NCI-H2029 (cell line): ENCODE data around the gene MARVELD3.
A peak's percentile ranks its signal among the peaks of the same experiment; 100 is the strongest.
"Not testable (repeated sequence)": the region's sequence is repeated elsewhere in the genome, so short reads cannot be mapped to it uniquely, and the experiment has no call there.

Experiments
- DNase-seq: peaks from one replicate; lab custom pipeline; 2025; lab: John Stamatoyannopoulos, UW

Gene MARVELD3, protein sequence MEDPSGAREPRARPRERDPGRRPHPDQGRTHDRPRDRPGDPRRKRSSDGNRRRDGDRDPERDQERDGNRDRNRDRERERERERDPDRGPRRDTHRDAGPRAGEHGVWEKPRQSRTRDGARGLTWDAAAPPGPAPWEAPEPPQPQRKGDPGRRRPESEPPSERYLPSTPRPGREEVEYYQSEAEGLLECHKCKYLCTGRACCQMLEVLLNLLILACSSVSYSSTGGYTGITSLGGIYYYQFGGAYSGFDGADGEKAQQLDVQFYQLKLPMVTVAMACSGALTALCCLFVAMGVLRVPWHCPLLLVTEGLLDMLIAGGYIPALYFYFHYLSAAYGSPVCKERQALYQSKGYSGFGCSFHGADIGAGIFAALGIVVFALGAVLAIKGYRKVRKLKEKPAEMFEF

DNA sequence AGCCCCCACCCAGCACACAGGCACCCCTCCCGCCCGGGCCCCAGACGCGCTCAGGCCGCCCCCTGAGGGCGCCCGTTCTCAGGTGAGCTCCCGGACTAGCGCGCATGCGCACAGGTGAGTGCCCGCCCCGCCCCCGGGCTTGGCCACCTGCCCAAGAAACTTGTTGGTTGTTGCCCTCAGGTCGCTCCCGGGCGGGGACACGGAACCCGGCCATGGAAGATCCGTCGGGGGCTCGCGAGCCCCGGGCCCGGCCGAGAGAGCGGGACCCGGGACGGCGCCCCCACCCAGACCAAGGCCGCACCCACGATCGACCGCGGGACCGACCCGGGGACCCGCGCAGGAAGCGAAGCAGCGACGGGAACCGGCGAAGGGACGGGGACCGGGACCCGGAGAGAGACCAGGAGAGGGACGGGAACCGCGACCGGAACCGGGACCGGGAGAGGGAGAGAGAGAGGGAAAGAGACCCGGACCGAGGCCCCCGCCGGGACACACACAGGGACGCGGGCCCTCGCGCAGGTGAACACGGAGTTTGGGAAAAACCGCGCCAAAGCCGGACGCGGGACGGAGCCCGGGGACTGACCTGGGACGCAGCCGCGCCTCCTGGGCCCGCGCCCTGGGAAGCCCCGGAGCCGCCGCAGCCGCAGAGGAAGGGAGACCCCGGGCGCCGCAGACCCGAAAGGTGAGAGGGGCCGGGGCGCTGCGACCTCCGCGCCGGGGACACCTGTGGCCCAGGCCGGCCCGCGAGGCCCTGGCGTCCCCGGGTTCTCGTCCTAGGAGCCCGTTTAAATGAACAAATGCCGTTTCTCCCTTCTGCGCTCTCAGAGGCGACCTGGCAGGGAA lies at the start of gene MARVELD3:
TSS of gene MARVELD3 (plus strand) at position 167 of the 840 bp plus-strand sequence. CDS start at position 213, 46 bp downstream.
- DNase-seq = peak; percentile 15

DNA sequence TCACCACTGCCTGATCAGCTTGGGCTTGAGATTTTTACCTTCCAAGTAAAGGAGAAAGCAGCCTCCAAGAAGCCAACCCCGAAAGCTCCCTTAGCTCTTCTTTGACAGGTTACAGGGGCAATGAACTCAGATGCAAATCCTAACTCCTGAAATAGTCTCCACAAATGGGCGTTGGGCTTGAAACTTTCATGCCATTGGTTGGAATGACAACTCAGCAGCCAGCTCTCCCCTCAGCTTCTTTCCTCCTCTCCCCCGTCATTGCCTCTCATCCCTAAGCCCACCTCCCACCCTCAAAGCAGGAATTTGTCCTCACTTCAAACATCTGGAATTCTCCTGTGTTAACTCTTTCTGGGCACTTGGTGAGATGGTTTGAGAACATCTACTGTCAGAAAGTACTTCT lies 49.0 kb upstream of the MARVELD3 start, which contains the start of gene TAT:
TSS of gene TAT (minus strand) at position 122 of the 400 bp plus-strand sequence. CDS start 677 bp downstream, outside the sequence.
- no peak for DNase-seq

DNA sequence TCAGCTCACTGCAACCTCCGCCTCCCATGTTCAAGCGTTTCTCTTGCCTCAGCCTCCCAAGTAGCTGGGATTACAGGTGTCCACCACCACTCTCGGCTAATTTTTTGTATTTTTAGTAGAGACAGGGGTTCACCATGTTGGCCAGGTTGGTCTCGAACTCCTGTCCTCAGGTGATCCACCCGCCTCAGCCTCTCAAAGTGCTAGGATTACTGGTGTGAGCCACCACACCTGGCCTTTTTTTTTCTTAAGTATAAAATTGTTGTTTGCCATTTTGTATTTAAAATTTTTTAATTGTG lies 43.5 kb upstream of the MARVELD3 start:
- not testable (repeated sequence) for DNase-seq

DNA sequence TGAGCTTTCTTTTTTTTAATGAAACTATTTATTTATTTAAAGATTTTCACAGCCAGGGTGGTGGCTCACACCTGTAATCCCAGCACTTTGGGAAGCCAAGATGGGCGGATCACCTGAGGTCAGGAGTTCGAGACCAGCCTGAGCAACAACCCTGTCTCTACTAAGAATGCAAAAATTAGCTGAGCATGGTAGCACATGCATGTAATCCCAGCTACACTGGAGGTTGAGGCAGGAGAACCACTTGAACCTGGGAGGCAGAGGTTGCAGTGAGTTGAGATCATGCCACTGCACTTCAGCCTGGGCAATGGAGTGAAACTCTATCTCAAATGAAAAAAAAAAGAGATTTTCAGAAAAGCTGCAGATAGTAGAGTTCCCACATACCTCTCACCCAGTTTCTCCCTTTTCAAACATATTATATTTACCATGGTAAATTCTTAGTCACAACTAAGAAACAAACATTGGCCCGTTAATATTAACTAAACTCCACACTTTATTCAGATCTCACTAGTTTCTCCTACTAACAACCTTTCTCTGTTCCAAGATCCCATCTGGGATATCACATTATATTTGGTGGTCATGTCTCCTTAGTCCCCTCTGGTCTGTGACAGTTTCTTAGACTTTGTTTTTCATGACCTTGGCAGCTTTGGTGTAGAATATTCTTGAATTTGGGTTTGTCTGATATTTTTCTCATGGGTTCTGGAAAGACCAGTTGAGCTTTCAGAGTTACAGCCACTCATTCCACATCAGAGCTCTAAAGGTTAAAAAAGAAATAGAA lies 41.3 kb upstream of the MARVELD3 start:
- DNase-seq = no peak

DNA sequence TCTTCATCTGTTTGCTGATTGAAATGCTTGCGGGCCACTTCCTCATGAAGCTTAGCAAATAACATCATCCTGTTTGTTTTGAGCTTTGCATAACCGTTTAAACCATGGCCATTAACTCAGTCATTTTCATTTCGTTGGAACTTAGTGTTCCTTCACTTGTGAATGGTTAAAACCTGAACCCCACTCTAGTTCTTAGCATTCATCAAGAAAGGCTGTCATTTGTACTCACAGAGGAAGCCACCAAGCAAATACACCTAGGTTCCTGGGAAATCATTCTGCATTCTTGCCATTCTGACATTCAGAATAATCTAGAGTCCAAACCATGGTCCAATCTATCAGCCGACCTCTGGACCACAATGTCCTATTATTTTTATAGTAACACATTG lies 40.7 kb upstream of the MARVELD3 start:
- DNase-seq = no peak

DNA sequence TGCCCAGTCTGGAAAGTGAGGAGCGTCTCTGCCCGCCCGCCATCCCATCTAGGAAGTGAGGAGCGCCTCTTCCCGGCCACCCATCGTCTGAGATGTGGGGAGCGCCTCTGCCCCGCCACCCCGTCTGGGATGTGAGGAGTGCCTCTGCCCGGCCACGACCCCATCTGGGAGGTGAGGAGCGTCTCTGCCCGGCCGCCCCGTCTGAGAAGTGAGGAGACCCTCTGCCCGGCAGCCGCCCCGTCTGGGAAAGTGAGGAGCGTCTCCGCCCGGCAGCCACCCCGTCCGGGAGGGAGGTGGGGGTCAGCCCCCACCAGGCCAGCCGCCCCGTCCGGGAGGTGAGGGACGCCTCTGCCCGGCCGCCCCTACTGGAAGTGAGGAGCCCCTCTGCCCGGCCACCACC lies 36.6 kb upstream of the MARVELD3 start:
- not testable (repeated sequence) for DNase-seq

DNA sequence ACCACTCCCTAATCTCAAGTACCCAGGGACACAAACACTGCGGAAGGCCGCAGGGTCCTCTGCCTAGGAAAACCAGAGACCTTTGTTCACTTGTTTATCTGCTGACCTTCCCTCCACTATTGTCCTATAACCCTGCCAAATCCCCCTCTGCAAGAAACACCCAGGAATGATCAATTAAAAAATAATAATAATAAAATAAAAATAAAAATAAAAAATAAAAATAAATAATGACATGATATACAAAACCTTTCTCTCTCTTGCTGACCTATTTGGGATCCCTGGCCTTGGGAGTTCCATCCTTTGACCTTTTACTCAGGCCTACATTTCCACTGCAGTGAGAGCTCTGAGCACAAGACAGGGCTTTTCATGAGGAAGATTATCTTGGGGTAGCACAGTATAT lies 35.9 kb upstream of the MARVELD3 start:
- not testable (repeated sequence) for DNase-seq

DNA sequence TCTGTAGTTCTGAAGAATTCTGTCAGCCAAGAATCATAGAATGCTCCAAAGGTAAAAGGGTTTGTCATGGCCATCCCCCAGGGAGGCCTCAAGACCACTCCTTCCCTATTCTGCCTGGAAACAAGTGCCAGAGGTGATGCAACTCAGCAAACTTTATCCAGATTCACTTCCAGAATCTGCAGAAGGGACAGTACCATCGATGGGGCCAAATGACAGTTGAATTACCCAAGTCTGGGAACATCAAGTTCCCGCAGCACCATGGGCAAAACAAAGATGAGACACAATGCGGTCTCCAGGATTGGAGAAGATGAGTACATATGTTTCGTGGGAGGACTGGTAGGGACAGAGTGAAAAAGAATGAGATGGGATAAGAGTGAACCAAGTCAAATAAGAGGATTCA lies 35.4 kb upstream of the MARVELD3 start:
- no peak for DNase-seq

DNA sequence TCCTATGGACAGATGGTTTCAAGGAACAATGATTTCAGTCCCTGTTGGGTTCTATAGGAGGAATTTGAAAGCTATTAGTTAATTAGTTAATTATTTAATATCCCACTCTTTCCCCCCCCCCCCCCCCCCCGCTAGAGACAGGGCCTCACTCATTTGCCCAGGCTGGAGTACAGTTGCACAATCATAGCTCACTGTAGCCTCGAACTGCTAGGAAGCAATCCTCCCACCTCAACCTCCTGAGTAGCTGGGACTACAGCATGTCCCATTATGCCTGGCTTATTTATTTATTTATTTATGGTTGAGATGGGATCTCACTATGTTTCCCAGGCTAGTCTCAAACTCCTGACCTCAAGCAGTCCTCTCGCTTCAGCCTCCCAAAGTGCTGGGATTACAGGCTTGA lies 34.1 kb upstream of the MARVELD3 start:
- DNase-seq = no peak

DNA sequence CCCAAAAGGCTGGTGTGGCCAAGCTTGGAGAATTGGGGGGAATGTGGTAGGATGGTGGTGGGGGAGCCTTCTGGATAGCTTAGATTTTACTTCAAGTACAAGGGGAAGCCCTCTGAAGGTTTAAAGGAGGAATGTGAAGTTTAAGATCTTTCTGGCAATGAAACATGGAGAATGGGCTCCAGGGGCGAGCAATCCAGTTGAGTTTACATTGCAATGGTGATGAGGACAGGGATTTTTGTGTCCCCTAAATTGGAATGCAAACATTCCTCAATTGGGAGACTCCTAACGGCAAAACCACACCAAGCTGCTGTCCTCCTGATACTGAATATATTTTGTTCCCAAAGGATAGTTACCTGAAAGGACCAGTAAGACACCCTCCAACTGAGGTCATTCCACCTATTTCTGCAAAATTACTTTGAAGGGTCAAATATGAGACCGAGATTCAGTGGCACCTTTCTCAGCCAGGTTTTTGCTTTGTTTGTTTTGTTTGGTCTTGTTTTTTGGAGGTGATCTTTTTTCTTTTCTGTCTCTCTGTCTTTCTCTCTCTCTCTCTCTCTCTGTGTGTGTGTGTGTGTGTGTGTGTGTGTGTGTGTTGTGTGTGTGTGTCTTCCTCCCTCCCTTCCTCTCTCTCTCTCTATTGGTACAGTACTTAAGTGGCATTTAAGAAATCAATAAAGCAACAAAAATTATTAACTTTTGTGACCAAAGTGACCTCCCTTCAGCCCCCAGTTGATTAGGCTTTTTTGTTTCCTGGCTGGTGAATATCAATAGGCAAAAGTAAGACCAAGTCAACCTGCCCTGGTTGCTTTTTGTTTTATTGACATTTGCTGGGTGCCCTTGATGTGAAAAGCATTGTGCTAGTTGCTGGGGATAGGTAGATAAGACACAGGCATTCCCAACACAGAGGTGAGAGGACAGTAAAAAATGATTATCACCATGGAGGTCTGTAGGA lies 32.7 kb upstream of the MARVELD3 start:
- no peak for DNase-seq

DNA sequence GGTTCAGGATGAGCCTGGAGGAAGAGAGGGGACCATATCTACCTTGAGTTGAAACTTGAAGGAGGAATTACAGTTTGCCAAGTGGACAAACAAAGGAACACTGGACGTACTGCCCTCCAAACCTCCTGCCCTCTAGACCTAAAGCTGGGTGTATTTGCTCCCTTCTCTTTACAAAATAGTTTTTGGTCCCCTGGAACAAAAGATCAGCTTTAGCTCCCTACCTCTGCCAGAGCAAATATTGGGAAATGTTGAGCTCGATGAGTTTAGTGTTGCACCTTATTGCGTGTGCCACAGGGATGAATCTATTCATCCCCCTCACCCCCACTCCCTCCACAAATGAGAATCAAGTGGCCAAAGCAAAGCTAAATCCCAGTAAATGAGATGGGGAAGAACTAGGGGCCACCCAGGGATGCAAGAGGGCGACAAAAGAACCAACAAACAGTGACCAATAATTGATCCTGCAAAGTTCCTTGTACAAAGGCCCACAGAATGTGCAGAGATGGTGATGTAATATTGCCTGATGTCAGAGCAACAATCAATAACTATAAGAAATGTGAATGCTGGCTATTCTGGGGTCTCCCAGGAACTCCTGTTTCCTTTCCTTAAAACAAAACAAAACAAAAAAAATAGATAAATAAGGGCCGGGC lies 31.9 kb upstream of the MARVELD3 start:
- DNase-seq = no peak

DNA sequence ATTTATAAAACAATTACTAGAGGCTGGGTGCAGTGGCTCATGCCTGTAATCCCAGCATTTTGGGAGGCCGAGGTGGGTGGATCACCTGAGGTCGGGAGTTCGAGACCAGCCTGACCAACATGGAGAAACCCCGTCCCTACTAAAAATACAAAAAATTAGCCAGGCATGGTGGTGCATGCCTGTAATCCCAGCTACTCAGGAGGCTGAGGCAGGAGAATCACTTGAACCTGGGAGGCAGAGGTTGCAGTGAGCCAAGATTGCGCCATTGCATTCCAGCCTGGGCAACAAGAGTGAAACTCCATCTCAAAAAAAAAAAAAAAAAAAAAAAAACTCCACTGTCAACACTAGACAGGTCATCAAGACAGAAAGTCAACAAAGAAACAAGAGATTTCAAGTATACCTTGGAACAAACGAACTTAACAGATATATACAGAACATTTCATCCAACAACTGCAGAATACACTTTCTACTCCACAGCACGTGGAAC lies 30.6 kb upstream of the MARVELD3 start:
- DNase-seq = not testable (repeated sequence)

DNA sequence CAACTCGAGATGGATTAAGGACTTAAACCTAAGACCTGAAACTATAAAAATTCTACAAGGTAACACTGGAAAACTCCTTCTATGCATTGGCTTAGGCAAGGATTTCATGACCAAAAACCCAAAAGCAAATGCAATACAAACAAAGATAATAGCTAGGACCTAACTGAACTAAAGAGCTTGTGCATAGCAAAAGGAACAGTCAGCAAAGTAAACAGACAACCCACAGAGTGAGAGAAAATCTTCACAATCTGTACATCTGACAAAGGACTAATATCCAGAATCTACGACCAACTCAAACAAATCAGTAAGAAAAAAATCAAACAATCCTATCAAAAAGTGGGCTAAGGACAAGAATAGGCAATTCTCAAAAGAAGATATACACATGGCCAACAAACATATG lies 27.6 kb upstream of the MARVELD3 start:
- DNase-seq = not testable (repeated sequence)

DNA sequence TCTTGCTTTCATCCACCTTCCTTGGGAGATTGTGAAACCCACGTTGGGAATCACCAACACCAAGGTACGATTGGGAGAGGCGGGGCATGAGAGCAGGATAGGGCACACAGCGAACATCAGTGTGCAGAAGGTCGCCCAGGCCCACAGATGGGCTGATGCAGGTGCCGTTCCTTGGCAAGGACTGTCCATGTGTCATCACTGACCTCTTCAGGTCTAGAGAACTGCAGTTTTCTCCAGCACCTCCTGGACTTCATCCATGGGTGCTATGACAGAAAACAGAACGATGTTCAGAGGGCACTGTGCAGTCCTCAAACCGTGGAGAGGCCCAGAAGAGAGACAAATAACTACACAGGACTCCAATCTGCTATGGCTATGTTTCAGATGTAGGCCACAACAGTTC lies 25.2 kb upstream of the MARVELD3 start:
- DNase-seq = no peak

DNA sequence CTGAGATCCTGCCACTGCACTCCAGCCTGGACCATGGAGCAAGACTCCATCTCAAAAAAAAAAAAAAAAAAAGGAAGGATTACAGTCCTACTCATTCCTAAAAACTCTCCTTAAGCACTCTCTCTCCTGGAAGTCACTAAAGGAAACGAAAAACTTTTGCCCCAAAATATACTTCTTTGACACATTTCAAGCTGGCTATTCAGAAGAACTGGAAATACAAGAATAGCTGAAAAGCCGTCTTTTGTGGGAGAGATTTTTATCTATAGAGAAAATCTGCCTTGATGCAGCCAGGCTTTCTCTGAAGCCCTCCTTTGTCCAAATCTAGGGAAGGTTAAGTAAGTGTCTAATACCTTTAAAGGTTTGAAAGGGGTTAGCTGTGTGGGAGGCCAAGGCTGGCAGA lies 16.9 kb upstream of the MARVELD3 start:
- no peak for DNase-seq

DNA sequence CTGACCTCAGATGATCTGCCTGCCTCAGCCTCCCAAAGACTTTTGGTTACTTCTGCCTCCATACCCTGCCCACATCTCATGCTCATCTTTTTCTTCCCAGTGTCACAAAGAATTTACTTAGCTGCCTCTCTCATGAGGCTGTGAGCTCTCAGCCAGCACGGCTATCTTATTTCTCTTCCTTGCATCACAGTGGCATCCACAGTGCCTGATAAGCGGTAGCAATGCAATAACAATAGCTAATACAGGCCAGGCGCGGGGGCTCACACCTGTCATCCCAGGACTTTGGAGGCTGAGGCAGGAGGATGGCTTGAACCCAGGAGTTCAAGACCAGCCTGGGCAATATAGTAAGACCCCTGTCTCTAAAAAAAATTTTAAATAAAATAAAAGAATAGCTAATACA lies 15.5 kb upstream of the MARVELD3 start:
- no peak for DNase-seq

DNA sequence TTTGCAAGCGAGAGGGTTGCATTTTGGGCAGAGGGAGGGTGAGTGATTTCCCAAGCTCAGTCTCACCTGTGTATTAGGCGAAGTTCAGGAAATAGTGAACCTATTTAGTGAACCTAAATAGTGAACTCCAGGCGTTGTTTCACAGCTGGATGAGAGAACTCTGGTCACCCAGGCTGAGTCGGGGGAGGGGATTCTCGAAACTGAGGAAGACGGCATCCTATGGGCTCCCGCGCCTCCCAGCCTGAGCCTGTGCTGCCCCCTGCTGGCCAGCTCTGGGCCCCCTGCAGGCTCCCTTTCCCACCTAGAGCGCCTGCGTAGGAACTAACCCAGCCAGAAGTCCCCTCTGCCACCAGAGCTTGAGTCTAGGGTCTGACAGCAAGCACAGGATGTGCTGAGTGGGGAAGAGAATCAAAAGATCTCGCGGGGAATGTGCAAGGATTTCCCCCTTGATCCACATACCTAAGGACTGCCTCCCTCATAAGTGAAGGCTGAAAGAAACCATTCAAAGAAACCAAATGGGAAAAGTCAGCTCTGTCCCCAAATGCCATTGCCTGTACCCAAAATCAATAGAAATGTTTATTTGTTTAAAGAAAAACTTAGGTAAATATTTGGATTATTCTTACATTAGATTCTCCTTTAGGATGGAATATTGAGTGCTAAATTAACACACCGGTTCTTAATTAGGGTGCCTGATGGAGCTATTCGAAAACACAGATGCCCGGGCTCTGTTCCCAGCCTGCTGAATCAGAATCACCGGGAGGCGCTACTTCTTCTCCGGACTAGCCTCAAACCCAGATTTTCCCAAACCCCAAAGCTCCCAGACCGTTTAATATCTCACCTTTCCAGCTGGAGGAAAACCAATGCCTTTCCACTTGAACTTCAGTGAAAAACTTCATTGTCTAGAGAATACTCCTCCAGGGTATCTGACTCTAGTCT lies 14.8 kb upstream of the MARVELD3 start:
- DNase-seq = no peak

DNA sequence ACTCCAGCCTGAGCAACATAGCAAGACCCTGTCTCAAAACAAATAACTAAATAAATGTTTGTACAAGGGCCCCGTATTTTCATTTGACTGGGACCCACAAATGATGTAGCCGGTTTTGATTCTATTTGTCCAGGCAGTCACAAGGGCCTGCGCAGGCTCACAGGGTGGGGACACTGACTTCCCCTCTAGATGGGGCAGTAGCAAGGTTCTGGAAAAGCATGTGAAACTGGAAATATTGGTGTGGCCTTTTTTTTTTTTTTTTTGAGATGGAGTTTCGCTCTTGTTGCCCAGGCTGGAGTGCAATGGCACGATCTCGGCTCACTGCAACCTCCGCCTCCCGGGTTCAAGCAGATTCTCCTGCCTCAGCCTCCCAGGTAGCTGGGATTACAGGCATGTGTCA lies 11.0 kb upstream of the MARVELD3 start:
- DNase-seq = not testable (repeated sequence)

DNA sequence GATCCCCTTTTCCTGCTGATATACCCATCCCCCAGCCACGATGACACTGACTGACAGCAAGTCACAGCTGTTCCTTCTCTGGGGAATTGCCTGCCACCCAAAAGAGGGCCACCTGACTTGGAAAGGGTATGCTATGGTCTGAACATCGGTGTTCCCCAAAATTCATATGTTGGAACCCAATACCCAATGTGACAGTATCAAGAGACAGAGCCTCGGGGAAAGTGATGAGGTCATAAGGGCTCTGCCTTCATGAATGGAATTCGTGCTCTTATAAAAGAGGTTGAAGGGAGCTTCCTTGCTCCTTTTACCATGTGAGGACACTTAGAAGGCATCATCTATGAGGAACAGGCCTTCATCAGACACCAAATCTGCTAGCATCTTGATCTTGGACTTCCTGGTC lies 7.6 kb upstream of the MARVELD3 start:
- no peak for DNase-seq
